ENCODE results near the gene PHF19.

PHF19 gene

DNA sequence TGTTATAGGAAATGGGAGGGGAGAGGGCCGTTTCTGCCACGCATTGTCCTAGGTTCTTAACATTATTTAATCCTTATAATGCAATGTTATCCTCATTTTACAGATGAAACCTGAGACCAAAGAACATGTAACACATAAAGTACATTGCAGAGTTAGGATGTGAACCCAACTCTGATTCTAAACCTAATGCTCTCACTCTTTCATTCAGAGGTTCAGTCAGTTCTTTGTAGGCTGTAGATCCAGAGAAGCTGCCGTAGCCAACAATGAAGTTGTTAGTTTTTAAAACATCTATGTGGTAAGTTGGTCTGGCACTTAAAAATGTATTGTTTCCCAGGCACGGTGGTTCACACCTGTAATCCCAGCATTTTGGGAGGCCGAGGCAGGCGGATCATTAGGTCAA is 23.8 kb downstream of the PHF19 start:
- no peak for DNase-seq (ENCODE audit: low read depth in 2 of 2)

DNA sequence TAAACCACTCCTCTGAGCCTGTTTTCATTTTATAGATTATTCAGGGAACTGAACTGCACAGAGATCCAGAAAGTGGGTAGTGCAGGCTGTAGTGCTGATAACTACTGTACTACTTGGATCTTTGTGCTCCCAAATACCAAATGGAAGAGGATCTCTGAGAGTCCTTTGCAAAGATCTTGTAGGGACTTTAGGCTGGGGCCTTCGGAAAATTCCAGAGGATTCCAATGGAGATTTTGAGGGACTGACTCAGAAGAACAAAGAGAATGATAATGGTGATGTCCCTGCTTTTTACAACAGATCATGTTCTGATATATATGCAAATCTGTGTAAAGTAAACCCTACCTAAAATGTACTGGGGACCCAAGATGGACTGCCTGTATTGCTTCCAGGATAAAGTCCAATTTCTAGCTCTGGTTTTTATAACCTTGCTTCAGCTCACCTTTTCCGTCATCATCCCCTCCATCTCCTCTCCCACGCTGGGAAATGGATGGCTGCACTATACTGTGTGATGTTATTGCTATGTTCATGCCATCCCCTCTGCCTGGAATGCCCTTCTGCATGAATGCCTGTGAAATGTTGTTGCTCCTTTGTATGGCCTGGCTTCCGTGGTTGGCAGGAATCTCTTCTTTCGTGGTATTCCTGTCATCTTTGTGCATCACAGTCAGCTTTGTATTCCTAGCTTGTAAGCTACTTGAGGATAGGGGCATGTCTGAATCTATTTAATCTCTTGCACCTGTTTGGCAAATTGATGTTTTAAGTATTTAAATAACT is 24.6 kb downstream of the PHF19 start:
- DNase-seq (ENCODE audit: low read depth in 2 of 2): no peak

DNA sequence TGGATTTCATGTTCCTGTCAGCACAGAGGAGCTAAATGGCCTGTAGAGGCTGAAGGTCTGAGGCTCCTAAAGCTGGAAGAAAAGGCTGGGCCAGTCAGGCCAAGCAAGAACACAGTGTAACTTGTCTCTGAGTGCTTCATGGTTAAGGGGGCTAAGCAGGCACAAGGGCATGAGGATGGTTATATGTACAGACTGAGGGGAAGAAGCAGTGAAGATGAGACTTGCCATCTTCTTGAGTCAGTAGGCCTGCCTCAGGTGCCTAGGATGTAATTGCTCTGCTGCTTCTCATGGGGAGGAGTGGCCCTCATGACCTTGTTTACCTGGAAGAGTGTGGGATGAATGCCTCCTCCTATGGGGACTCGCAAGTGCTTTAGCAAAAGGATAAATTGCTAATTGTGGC is 25.5 kb downstream of the PHF19 start:
- no peak for DNase-seq (ENCODE audit: low read depth in 2 of 2)

DNA sequence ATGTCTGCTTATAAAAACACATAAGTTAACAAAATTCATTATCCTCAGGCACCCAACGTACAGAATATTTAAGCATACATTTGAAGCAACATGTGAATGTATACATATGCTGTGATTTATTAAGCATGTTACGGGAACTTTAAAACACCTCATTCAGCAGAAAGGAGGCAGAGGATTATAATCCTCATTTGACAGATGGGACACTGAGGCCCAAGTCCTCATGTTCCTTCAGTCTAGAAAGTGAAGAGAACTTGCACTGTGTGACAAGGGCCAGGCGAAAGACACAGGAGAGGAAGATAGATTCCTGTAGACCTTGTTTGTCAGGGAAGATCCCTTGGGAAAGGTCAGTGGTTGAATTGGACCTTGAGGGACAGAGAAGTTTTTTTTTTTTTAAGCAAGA is 26.7 kb downstream of the PHF19 start:
- DNase-seq (ENCODE audit: low read depth in 2 of 2): no peak

DNA sequence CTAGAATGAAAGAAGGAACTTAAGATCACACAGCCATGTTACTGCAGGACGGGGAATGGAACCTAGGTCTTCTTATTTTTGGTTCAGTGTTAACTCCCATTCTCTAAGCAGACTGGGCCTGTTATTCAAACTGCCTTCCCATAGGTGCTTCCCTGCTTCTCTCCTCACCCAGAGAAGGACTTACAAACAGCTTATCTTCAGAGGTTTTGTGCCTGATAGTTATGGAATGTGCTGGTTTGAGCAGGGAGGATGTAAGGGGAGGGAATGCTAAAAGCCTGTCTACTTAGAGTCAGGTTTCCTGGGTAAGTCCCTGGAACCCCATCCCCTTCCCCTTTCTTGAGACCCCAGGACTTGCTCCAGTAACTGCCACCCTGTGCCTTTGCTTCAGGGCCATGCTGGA is 30.1 kb downstream of the PHF19 start:
- no peak for DNase-seq (ENCODE audit: low read depth in 2 of 2)

DNA sequence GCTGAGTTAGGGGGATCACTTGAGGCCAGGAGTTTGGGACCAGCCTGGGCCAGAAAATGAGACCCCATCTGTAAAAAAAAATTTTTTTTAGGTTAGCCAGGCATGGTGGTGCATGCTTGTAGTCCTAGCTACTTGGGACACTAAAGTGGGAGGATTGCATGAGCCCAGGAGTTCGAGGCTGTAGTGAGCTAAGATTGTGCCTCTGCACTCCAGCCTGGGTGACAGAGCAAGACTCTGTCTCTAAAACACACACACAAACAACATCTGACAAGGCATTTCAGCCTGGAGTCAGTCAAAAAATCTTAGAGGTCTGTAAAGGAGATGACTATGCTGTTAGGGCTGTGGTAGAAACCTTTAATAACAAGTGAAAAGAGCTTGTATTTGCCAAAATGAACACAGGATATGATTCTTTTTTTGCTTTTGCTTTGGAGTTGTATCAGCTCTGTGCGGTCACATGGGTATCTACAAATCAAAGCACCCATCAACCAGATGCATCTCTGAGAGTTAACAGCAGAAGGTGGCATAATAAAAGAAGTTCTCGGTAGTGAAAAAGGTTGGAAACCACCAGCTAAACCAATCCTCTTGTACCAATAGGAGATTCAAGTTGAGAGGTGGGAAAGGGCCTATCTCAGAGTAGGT is 30.6 kb downstream of the PHF19 start:
- DNase-seq (ENCODE audit: low read depth in 2 of 2): no peak

DNA sequence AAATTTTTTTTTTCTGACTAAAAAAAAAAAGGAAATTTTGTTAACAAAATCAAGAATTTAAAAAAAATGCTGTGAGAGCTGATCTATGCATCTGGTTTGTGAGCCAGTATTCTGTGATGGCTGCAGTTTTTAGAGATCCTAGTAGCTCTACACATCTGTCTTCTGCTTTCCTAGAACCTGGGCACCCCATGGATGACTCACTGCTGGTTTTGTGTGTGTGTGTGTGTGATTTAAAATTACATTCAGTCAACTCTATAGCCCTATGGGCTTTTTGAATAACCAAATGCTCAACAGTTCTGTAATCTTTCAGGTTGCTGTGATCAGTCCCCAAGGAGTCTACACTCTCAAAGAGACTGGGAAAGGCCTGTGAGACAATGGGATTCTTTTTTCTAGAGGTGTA is 31.7 kb downstream of the PHF19 start:
- DNase-seq (ENCODE audit: low read depth in 2 of 2): peak in 1 of 2 experiments; percentile 50

DNA sequence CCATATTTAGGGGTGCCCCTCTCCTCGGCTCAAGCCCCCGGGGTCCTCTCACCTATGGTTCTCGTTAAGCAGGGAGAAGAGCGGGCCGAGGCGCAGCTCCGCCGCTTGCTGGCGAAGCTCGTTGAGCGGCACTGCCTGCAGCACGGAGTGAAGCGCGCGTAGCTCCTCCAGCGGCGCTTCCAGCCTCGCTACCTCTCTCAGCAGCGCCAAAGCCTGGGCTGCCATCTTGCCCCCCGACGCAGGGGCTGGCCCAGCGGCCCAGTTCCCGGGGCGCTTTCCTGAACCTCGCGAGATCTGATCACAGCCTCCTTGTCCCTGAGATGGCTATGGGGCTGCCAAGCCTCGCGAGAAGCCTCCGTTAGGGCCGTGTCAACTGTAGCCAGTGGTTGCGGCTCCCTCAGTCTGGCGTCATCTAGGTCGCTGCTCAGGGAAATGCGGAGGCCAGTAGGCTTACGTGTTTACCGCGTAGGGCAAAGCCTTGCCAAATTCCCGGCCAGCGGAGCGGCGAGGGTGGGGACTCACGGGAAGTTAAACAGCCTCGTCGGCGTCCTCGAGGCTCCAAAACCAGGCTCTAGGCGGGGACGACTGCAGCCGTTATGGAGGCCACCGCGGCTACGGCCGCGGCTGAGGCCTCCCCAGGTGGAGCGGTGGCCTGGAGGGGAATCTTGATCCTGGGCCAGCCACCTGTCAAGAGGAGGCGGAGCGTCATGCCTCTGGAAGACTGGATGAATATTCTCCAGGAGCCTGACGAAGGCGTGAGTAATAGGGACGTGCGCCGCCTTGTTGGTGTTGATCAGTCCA is 34.1 kb downstream of the PHF19 start, which contains the start of gene PSMD5:
Gene PSMD5, minus strand, starts transcription at position 238 of the 801 bp plus-strand sequence. Its CDS starts 13 bp downstream, at position 225.
- DNase-seq (ENCODE audit: low read depth in 2 of 2): peak; percentile 88 to 96

DNA sequence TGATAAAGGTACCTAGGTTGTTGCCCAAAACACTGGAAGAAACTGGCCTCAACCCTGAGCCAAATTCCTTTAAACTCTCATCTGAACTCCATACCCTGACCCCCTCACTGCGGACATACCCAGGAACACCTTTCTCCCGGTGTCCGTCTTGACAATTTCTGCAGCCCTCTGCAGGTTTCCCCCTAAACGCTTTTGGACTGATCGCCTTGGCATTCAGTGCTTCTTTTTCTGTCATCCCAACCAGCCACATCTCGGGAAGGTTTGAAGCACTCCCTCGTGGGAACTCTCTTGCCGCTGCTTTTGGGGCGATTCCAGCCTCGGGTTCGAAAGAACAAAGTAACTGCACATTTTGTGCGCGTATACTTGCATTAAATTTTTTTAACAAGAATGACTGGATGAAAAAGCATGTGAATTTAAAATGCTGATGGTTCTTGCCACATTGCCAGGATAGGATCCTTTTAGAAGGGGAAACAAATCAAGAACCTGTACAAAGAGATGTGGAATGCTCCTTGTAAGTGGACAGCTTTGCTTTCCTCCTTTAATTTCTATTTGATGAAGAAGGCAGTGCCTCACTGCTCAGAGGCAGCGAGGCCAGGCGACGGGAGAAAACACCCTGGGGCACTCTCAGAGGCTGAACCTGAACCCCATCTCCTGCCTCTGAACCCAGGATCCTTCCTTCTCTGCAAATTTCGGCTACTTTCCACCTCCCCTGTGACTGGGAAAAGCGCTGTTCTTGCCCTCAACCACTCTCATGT is 34.9 kb downstream of the PHF19 start:
- no peak for DNase-seq (ENCODE audit: low read depth in 2 of 2)

DNA sequence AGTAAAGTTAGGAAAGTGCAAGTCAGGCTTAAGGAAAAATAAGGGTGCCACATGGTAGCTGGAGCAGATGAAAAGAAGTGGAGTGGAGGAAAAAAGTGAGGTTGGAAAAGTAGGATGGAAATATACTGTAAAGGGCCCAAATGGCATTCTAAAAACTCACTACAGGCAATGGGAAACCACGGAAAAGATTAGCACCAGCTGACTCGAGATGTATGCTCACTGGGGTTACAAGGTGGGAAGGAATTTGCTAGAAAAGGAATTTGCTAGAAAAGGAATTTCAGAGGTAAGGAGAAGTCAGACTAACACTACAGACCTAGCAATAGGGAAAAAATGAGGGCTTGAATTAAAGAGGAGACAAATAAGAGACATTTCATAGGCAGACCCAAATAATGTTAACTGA is 37.8 kb downstream of the PHF19 start:
- no peak for DNase-seq (ENCODE audit: low read depth in 2 of 2)

DNA sequence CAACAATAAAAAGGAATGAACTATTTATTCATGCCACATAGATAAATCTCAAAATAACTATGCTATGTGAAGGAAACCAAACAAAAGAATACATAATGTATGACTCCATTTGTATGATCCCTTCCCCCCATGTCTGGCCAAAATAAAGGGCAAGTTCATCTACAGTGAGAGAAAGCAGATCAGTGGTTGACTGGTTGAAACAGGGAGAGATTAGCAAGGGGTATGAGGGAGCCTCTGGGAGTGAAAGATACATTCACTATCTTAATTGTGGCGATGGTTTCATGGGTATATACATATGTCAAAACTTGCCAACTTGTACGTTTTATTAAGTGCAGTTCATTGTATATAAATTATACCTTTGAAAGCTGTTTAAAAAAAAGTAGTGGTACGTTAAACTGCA is 39.1 kb downstream of the PHF19 start:
- DNase-seq (ENCODE audit: low read depth in 2 of 2): no peak

DNA sequence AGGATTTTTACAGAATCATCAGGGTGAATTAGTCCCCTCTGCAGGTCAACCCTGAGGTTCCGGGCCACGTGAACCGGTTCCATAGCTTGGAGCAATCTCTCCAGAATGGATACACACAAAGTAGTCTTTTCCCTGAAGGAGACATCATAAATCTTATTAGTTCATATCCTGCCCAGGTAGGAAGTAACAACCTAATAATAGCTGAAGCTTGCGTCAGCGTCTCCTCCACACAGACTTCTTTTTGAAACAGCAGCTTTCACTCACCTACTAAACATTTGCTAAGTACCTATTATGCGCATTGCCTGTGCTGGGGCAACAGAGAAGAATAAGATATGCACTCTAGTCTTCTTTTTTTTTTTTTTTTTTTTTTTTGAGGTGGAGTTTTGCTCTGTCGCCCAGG is 43.7 kb downstream of the PHF19 start:
- no peak for DNase-seq (ENCODE audit: low read depth in 2 of 2)

DNA sequence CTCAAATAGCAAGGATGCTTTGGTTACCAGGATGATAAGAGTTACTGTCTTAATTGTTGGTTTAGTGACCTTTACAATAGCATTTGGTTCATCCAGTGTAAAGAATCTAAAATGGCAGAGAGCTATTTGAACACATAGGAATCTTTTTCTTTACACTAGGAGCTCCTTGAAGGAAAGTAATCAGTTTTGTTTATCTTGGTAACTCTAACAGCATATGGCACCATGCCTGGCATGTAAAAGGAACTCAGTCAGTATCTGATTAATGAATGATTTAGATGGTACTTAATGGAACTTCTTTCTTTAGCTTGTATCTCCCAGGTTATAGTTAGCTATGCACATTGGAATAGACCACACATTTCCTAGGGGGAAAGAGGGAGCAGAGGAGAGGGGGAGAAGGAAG is 44.2 kb downstream of the PHF19 start:
- DNase-seq (ENCODE audit: low read depth in 2 of 2): no peak

DNA sequence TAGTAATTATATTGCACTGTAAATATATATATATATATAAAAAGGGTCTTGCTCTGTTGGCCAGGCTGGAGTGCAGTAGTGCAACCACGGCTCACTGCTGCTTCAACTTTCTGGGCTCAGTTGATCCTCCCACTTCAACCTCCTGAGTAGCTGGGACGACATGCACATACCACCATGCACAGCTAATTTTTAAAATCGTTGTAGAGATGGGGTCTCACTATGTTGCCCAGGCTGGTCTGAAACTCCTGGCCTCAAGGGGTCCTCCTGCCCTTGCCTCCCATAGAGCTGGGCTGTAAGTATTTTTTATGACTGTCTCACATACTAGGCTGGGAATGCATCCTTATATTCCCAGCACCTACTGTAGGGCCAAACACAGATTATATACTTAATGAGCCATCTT is 46.1 kb downstream of the PHF19 start:
- no peak for DNase-seq (ENCODE audit: low read depth in 2 of 2)

DNA sequence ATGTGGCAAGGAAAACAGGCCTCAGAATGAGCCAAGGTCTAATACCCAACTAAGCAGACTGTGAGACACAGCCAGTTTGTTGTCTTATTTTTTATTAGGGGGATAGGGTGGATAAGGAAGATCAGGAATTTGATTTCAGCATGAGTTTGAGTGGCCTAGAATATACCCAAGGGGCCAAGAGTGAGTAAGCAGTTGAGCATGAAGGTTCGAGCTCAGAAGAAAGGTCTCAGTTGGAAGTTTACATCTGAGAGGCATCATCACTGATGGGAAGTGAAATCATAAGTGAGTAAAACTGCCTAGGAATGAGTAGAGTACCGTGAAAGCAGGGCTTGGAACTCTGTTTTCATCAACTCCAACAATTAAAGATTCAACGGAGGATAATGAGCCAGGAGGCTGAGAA is 46.8 kb downstream of the PHF19 start:
- DNase-seq (ENCODE audit: low read depth in 2 of 2): no peak

DNA sequence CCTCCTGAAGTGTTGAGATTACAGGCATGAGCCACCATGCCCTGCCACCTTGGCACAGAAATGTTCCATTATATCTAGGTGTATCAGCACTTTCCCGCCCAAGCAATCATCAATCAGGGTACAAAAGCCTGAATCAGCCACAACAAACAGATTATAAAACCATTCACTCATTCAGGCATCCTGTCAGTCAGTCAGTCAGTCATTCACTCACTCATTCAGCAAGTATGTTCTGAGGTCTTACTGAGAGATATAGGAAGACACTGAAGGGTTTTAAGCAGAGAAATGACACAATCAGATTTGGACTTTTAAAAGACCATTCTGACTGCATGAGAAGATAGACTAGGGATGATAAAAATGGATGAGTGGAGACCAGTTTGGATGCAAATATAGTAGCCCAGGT is 47.3 kb downstream of the PHF19 start:
- no peak for DNase-seq (ENCODE audit: low read depth in 2 of 2)

DNA sequence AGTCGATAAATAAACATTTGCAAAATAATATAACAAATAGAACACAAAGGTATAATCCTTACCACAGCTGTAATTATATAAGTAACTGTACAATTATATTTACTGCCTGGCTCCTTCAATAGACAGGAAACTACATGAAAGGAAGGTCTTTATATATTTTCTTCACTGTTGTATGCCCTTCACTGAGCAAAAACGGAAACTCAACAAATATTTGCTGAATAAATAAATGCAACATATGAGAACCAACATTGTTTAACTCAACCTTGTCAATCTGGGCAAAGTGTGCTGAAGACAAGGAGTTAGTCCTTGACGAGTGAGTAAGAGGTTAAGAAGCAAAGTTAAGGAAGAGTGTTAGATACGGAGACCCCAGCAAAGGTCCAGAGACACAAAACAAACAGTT is 56.9 kb downstream of the PHF19 start:
- DNase-seq (ENCODE audit: low read depth in 2 of 2): no peak

DNA sequence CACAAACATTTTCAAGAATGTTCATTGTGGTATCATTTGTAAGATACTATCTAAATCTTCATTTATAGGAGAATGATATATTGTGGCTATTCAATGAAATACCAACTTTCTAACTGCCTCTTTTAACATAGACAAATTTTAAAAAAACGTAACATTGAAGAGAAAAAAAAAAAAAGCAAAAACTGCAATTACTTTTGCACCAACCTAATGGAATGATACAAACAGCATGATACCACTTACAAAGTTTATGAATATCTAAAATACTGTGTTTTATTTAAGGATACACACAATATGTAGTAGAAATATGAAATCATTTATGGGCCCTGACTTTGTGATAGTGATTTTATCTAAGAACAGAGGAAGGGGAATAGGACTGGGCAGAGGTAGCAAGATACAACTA is 58.4 kb downstream of the PHF19 start:
- DNase-seq (ENCODE audit: low read depth in 2 of 2): no peak

DNA sequence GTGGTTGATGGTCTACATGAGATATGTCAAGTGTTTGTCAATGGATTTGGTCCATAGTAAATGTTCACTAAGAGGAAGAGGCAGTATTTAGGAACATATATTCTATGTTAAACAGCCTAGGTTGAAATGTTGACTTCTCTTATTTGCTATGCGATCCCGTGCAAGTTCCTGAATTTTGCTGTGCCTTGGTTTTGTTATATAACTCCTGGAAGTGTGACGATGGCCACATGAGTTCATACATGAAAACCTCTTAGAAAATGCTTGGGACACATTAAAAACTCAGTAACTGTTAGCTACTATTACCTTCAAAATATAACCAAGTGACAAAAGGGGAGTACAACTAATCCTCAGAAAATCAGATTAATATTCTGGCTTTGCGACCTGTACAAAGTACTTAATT is 61.9 kb downstream of the PHF19 start:
- no peak for DNase-seq (ENCODE audit: low read depth in 2 of 2)

DNA sequence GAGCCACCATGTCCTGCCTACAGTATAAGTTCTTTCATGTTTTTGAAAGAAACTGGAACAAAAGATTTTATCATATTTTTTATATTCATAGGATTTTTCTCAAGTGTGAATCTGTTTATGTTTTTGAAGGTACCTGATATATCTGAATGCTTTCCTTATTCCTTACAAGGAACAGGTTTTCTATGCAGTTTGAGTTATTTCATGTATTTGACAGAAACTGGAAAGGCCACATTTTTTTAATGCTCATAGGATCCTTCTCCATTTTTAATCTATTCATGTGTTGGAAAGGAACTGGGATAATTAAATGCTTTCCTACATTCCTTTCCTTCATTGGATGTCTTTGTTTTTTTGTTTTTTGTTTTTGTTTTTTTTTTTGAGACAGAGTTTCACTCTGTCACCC is 68.1 kb downstream of the PHF19 start:
- DNase-seq (ENCODE audit: low read depth in 2 of 2): no peak

DNA sequence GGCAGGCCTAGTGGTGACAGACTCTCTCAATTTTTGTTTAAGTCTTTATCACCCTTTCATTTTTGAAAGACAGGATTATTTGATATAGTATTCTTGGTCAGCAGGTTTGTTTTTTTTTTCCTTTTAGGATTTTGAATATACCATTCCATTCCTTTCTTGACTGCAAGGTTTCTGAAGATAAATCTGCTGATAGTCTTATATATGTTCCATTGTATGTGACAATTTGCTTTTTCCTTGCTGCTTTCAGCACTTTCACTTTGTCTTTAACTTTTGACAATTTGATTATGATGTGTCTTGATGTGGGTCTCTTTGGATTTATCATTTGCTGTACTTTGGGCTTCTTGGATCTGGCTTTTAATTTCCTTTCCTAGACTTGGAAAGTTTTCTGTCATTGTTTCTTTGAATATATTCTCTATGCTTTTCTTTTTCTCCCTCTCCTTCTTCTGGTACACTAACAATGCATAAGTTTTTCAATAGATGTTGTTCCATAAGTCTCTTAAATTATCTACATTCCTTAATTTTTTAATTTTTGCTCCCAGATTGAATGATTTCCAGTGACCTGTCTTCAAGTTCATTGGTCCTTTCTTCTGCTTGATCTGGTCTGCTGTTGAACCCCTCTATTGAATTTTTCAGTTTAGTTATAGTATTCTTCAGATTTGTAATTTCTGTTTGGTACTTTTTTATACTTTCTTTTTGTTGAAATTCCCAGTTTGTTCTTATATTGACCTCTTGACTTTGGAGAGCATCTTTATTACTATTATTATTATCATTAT is 69.2 kb downstream of the PHF19 start:
- no peak for DNase-seq (ENCODE audit: low read depth in 2 of 2)
